ENCODE data around the gene PCDH19.

The PCDH19 gene

GRCh38 chrX:100404851-100405250, 5.2 kb downstream of the PCDH19 start:
- no peaks in the 10 kb centered on the region for H3K36me3 ChIP-seq (ENCODE audit: control insufficient read depth in 1 of 2, insufficient read depth in 2 of 2, low read length in 2 of 2)
- H3K9me3 ChIP-seq (ENCODE audit: control insufficient read depth in 1 of 2, low read length in 2 of 2): no peaks in the 10 kb centered on the region
- peaks cover 6 to 11% of the 10 kb centered on the region in 2 donors for H3K27me3 ChIP-seq (ENCODE audit: control insufficient read depth in 1 of 2, insufficient read depth in 2 of 2, low read length in 2 of 2)
- no peak overlapping the region for H3K9ac ChIP-seq (ENCODE audit: low read depth in 1 of 2, low read length in 2 of 2)
- no peak overlapping the region for H3K4me3 ChIP-seq (ENCODE audit: low read depth in 1 of 2, low read length in 2 of 2)
- no peaks in the 10 kb centered on the region for H3K4me1 ChIP-seq (ENCODE audit: control insufficient read depth in 1 of 2, insufficient read depth in 2 of 2, low read length in 2 of 2)
- no peak overlapping the region for H3K27ac ChIP-seq (ENCODE audit: low read depth, low read length)

GRCh38 chrX:100395781-100396180, 14.3 kb downstream of the PCDH19 start:
- no peak overlapping the region for H3K4me3 ChIP-seq (ENCODE audit: low read depth in 1 of 2, low read length in 2 of 2)

GRCh38 chrX:100381619-100382018, 28.5 kb downstream of the PCDH19 start:
- no peaks in the 10 kb centered on the region for H3K27me3 ChIP-seq (ENCODE audit: control insufficient read depth in 1 of 2, insufficient read depth in 2 of 2, low read length in 2 of 2)
- H3K27ac ChIP-seq (ENCODE audit: low read depth, low read length): no peak overlapping the region
- H3K4me1 ChIP-seq (ENCODE audit: control insufficient read depth in 1 of 2, insufficient read depth in 2 of 2, low read length in 2 of 2): no peaks in the 10 kb centered on the region
- H3K9ac ChIP-seq (ENCODE audit: low read depth in 1 of 2, low read length in 2 of 2): no peak overlapping the region
- H3K9me3 ChIP-seq (ENCODE audit: control insufficient read depth in 1 of 2, low read length in 2 of 2): no peaks in the 10 kb centered on the region
- no peaks in the 10 kb centered on the region for H3K36me3 ChIP-seq (ENCODE audit: control insufficient read depth in 1 of 2, insufficient read depth in 2 of 2, low read length in 2 of 2)
- H3K4me3 ChIP-seq (ENCODE audit: low read depth in 1 of 2, low read length in 2 of 2): no peak overlapping the region

More at GRCh38 chrX:100395781-100396180, 14.3 kb downstream of the PCDH19 start:
- Histone ChIP-seq H3K27me3 (ENCODE audit: control insufficient read depth in 1 of 2, insufficient read depth in 2 of 2, low read length in 2 of 2) (no peaks in the 10 kb centered on the region), H3K4me1 (ENCODE audit: control insufficient read depth in 1 of 2, insufficient read depth in 2 of 2, low read length in 2 of 2) (no peaks in the 10 kb centered on the region), H3K27ac (ENCODE audit: low read depth, low read length) (no peak overlapping the region), H3K9me3 (ENCODE audit: control insufficient read depth in 1 of 2, low read length in 2 of 2) (no peaks in the 10 kb centered on the region), H3K9ac (ENCODE audit: low read depth in 1 of 2, low read length in 2 of 2) (no peak overlapping the region), H3K36me3 (ENCODE audit: control insufficient read depth in 1 of 2, insufficient read depth in 2 of 2, low read length in 2 of 2) (no peaks in the 10 kb centered on the region)

- Histone ChIP-seq H3K27ac (ENCODE audit: low read depth, low read length) (no peak overlapping the region), H3K9me3 (ENCODE audit: control insufficient read depth in 1 of 2, low read length in 2 of 2) (no peaks in the 10 kb centered on the region), H3K27me3 (ENCODE audit: control insufficient read depth in 1 of 2, insufficient read depth in 2 of 2, low read length in 2 of 2) (no peaks in the 10 kb centered on the region), H3K4me3 (ENCODE audit: low read depth in 1 of 2, low read length in 2 of 2) (no peak overlapping the region), H3K4me1 (ENCODE audit: control insufficient read depth in 1 of 2, insufficient read depth in 2 of 2, low read length in 2 of 2) (no peaks in the 10 kb centered on the region), H3K36me3 (ENCODE audit: control insufficient read depth in 1 of 2, insufficient read depth in 2 of 2, low read length in 2 of 2) (no peaks in the 10 kb centered on the region), H3K9ac (ENCODE audit: low read depth in 1 of 2, low read length in 2 of 2) (no peak overlapping the region)
Observed at GRCh38 chrX:100379388-100379986, 30.6 kb downstream of the PCDH19 start.

- Histone ChIP-seq H3K9ac (ENCODE audit: low read depth in 1 of 2, low read length in 2 of 2) (no peak overlapping the region), H3K27ac (ENCODE audit: low read depth, low read length) (no peak overlapping the region), H3K27me3 (ENCODE audit: control insufficient read depth in 1 of 2, insufficient read depth in 2 of 2, low read length in 2 of 2) (no peaks in the 10 kb centered on the region), H3K36me3 (ENCODE audit: control insufficient read depth in 1 of 2, insufficient read depth in 2 of 2, low read length in 2 of 2) (no peaks in the 10 kb centered on the region), H3K4me3 (ENCODE audit: low read depth in 1 of 2, low read length in 2 of 2) (no peak overlapping the region), H3K4me1 (ENCODE audit: control insufficient read depth in 1 of 2, insufficient read depth in 2 of 2, low read length in 2 of 2) (no peaks in the 10 kb centered on the region), H3K9me3 (ENCODE audit: control insufficient read depth in 1 of 2, low read length in 2 of 2) (no peaks in the 10 kb centered on the region)
Observed at GRCh38 chrX:100377826-100378225, 32.2 kb downstream of the PCDH19 start.

- Histone ChIP-seq H3K9me3 (ENCODE audit: control insufficient read depth in 1 of 2, low read length in 2 of 2) (no peaks in the 10 kb centered on the region), H3K4me3 (ENCODE audit: low read depth in 1 of 2, low read length in 2 of 2) (no peak overlapping the region), H3K27me3 (ENCODE audit: control insufficient read depth in 1 of 2, insufficient read depth in 2 of 2, low read length in 2 of 2) (no peaks in the 10 kb centered on the region), H3K4me1 (ENCODE audit: control insufficient read depth in 1 of 2, insufficient read depth in 2 of 2, low read length in 2 of 2) (no peaks in the 10 kb centered on the region), H3K36me3 (ENCODE audit: control insufficient read depth in 1 of 2, insufficient read depth in 2 of 2, low read length in 2 of 2) (no peaks in the 10 kb centered on the region), H3K9ac (ENCODE audit: low read depth in 1 of 2, low read length in 2 of 2) (no peak overlapping the region), H3K27ac (ENCODE audit: low read depth, low read length) (no peak overlapping the region)
Observed at GRCh38 chrX:100376576-100376975, 33.5 kb downstream of the PCDH19 start.

- Histone ChIP-seq H3K9me3 (ENCODE audit: control insufficient read depth in 1 of 2, low read length in 2 of 2) (no peaks in the 10 kb centered on the region), H3K27ac (ENCODE audit: low read depth, low read length) (no peak overlapping the region), H3K9ac (ENCODE audit: low read depth in 1 of 2, low read length in 2 of 2) (no peak overlapping the region), H3K27me3 (ENCODE audit: control insufficient read depth in 1 of 2, insufficient read depth in 2 of 2, low read length in 2 of 2) (no peaks in the 10 kb centered on the region), H3K36me3 (ENCODE audit: control insufficient read depth in 1 of 2, insufficient read depth in 2 of 2, low read length in 2 of 2) (no peaks in the 10 kb centered on the region), H3K4me3 (ENCODE audit: low read depth in 1 of 2, low read length in 2 of 2) (no peak overlapping the region), H3K4me1 (ENCODE audit: control insufficient read depth in 1 of 2, insufficient read depth in 2 of 2, low read length in 2 of 2) (no peaks in the 10 kb centered on the region)
Observed at GRCh38 chrX:100373673-100374072, 36.4 kb downstream of the PCDH19 start.

GRCh38 chrX:100368167-100368566, 41.9 kb downstream of the PCDH19 start:
- no peak overlapping the region for H3K27ac ChIP-seq (ENCODE audit: low read depth, low read length)
- no peaks in the 10 kb centered on the region for H3K4me1 ChIP-seq (ENCODE audit: control insufficient read depth in 1 of 2, insufficient read depth in 2 of 2, low read length in 2 of 2)
- H3K9ac ChIP-seq (ENCODE audit: low read depth in 1 of 2, low read length in 2 of 2): no peak overlapping the region
- no peaks in the 10 kb centered on the region for H3K9me3 ChIP-seq (ENCODE audit: control insufficient read depth in 1 of 2, low read length in 2 of 2)
- no peak overlapping the region for H3K4me3 ChIP-seq (ENCODE audit: low read depth in 1 of 2, low read length in 2 of 2)
- H3K27me3 ChIP-seq (ENCODE audit: control insufficient read depth in 1 of 2, insufficient read depth in 2 of 2, low read length in 2 of 2): no peaks in the 10 kb centered on the region
- no peaks in the 10 kb centered on the region for H3K36me3 ChIP-seq (ENCODE audit: control insufficient read depth in 1 of 2, insufficient read depth in 2 of 2, low read length in 2 of 2)

GRCh38 chrX:100363896-100364295, 46.2 kb downstream of the PCDH19 start:
- H3K27me3 ChIP-seq (ENCODE audit: control insufficient read depth in 1 of 2, insufficient read depth in 2 of 2, low read length in 2 of 2): no peaks in the 10 kb centered on the region
- H3K9ac ChIP-seq (ENCODE audit: low read depth in 1 of 2, low read length in 2 of 2): no peak overlapping the region
- no peaks in the 10 kb centered on the region for H3K9me3 ChIP-seq (ENCODE audit: control insufficient read depth in 1 of 2, low read length in 2 of 2)

GRCh38 chrX:100358766-100359165, 51.3 kb downstream of the PCDH19 start:
- Histone ChIP-seq H3K9me3 (ENCODE audit: control insufficient read depth in 1 of 2, low read length in 2 of 2) (no peaks in the 10 kb centered on the region), H3K27me3 (ENCODE audit: control insufficient read depth in 1 of 2, insufficient read depth in 2 of 2, low read length in 2 of 2) (no peaks in the 10 kb centered on the region), H3K27ac (ENCODE audit: low read depth, low read length) (no peak overlapping the region), H3K4me3 (ENCODE audit: low read depth in 1 of 2, low read length in 2 of 2) (no peak overlapping the region), H3K36me3 (ENCODE audit: control insufficient read depth in 1 of 2, insufficient read depth in 2 of 2, low read length in 2 of 2) (no peaks in the 10 kb centered on the region), H3K9ac (ENCODE audit: low read depth in 1 of 2, low read length in 2 of 2) (no peak overlapping the region), H3K4me1 (ENCODE audit: control insufficient read depth in 1 of 2, insufficient read depth in 2 of 2, low read length in 2 of 2) (no peaks in the 10 kb centered on the region)

More at GRCh38 chrX:100363896-100364295, 46.2 kb downstream of the PCDH19 start:
- H3K4me1 ChIP-seq (ENCODE audit: control insufficient read depth in 1 of 2, insufficient read depth in 2 of 2, low read length in 2 of 2): no peaks in the 10 kb centered on the region
- no peak overlapping the region for H3K4me3 ChIP-seq (ENCODE audit: low read depth in 1 of 2, low read length in 2 of 2)
- H3K36me3 ChIP-seq (ENCODE audit: control insufficient read depth in 1 of 2, insufficient read depth in 2 of 2, low read length in 2 of 2): no peaks in the 10 kb centered on the region
- H3K27ac ChIP-seq (ENCODE audit: low read depth, low read length): no peak overlapping the region

All from duodenal mucosa (tissue), 2 donors.